Astrocyte of the spinal cord (primary cell): ENCODE measurements around the gene MEGF6.

Experiments
- DNase-seq: peaks from one replicate; pipeline ENCODE4 v3.0.0; 2011; ENCODE audit warnings: low read depth, low spot score
- H3K4me3 ChIP-seq: 2 replicates; pipeline ENCODE4 v1.5.1; 2011; ENCODE audit warnings: low read depth, mild to moderate bottlenecking, low read length, moderate library complexity
- CTCF ChIP-seq: IDR thresholded peaks from 2 replicates; pipeline ENCODE4 v1.5.1; 2012; ENCODE audit warnings: low read depth, mild to moderate bottlenecking, low read length, inconsistent platforms
- in situ Hi-C: cut with HindIII; loops from 2 replicates; pipeline ENCODE4 v1.10.0; 2017; ENCODE audit warnings: low sequenced_read_pairs

Gene MEGF6

DNA sequence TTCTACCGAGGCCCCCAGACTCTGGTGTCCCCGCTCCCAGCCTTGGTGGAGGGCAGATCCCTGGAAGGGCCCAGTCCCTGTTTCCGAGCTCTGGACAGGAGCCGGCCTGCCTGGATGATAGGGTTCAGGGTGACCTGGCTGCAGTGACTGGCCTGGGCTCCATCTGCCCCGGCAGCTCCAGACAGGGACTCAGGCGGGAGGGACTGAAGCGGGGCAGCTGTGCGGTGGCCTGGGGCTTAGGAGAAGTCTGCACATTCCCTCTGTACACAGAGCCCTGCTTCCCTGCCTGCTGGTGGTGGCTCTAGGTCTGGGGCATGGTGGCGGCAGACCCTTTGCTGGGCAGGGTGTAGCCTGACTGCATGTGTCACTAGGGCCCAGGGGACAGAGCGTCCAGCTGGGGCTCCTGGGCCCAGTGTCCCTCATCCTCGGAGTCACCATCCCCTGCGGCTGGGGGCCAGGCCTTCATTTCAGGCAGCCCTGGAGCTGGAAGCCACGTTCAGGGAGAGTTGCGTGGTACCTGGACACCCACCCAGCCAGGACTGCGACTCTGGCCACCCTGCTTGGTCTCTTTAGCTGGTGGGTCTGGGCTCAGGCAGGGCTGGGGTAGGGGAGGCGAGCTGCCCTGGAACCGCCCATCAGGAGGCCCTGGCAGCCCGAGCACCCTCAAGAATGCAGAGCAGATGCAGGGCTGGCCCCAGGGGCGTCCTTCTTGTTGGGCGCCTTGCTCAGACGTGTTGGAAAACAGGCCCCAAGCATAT is 147.2 kb downstream of the MEGF6 start:
- no peak for DNase-seq
- in situ Hi-C loops, result no loop called here
- TF ChIP-seq CTCF, result no peak
- H3K4me3 ChIP-seq, result no peak overlapping the region

DNA sequence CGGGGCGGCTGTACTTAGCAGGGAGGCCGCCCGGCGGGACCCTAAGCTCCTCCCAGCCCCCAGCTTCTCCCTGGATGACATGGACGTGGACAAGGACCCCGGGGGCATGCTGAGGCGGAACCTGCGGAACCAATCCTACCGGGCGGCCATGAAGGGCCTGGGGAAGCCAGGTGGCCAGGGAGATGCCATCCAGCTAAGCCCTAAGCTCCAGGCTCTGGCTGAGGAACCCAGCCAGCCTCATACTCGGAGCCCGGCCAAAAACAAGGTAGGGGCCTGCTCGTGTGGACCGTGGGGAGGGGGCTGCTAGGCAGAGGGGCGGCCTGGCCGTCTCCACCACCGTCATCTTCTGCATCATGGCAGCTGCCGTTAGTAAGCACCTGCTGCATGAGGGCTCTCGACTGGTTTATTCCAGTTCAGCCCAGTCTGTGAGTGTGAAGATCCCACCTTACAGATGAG is 147.9 kb downstream of the MEGF6 start:
- H3K4me3 ChIP-seq, result no peak overlapping the region
- in situ Hi-C loops, result no loop called here
- TF ChIP-seq CTCF, result no peak
- no peak for DNase-seq

GRCh38 chr1:3463013-3463385 is 148.3 kb downstream of the MEGF6 start:
- no peak for DNase-seq
- in situ Hi-C loops, result no loop called here
- TF ChIP-seq CTCF, result no peak
- no peak overlapping the region for H3K4me3 ChIP-seq

DNA sequence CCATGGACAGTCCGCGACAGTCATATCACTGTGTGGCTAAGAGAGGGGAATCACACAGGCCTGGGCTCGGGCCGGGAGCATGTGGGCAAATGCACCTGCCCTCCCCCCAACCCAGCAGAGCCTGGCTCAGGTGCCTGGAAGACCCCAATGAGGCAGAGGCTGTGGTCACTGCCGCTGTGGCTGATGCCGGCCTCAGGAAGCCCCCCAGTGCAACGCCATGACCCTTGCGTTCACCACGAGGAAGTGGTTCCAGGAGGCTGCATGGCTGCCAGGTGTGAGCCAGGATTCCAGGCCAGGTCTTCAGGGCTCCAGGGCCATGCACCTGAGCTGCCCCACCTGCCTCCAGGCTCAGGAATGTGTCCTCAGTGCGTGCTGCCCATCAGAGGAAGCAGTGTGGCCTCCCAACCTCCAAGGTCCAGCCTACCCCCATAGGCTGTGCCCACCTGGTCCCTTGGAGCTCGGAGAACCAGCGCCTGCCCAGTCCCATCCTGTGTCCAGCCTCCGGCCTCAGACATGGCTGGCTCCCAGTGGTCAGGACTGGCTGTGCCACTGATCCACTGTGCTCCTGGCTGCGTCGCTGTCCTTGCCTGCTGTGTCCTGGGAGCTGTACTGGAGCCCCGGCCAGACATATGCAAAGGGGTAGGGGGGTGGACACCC is 148.8 kb downstream of the MEGF6 start:
- no peak overlapping the region for H3K4me3 ChIP-seq
- no peak for DNase-seq
- no peak for TF ChIP-seq CTCF
- in situ Hi-C loops, result no loop called here

DNA sequence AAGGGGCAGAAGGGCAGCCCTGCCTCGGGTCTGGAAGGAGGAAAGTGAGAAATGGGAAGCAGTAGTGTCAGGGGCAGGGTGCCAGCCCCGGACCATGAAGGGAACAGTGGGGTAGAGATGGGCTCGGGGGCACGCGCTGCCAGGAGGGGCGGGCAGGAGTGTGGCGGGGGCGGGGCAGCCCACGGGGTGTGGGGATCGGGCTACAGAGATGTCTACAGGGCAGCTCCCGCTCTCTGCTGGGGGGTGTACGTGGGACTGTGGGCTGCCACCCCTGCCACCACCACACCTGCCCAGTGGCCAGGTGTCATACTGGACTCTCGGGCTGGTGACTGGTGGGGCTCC is 149.4 kb downstream of the MEGF6 start:
- no peak overlapping the region for H3K4me3 ChIP-seq
- in situ Hi-C loops, result no loop called here
- no peak for DNase-seq
- no peak for TF ChIP-seq CTCF

GRCh38 chr1:3461238-3461933 is 149.9 kb downstream of the MEGF6 start:
- TF ChIP-seq CTCF, result no peak
- in situ Hi-C loops, result no loop called here
- DNase-seq, result no peak
- H3K4me3 ChIP-seq, result no peak overlapping the region
